Measurements from ENCODE around the gene FLVCR2. TPM values are rescaled to one million over a fixed set of nuclear protein-coding genes. Genes with fewer than 3 reads are reported as not detected.

The FLVCR2 gene
- polyA plus RNA-seq, 3 donors = 13.2 to 36.6 (median 16.3) TPM

- no peaks in the 10 kb centered on the region for H3K79me2 ChIP-seq (ENCODE audit: insufficient read depth, low read length)
- no peak overlapping the region for H3K4me3 Mint-ChIP-seq
- H3K27me3 ChIP-seq (ENCODE audit: control insufficient read depth in 2 of 2, insufficient read depth in 2 of 2, low read length in 2 of 2) = no peaks in the 10 kb centered on the region
- H3K4me2 ChIP-seq (replicated peaks; ENCODE audit: extremely low read depth, low read length, poor library complexity, severe bottlenecking) = no peak overlapping the region
- H2AFZ ChIP-seq (ENCODE audit: insufficient read depth, low read depth, low read length, poor library complexity, severe bottlenecking) = no peak overlapping the region
- peaks cover 22 to 52% of the 10 kb centered on the region in 2 donors for H3K36me3 ChIP-seq (replicated peaks in 1 of 2; ENCODE audit: control insufficient read depth in 1 of 2, insufficient read depth in 2 of 2, low read length in 2 of 2)
- H3K9me3 Mint-ChIP-seq = no peaks in the 10 kb centered on the region
- H3K4me3 ChIP-seq (replicated peaks in 1 of 3; ENCODE audit: low read depth in 2 of 3, low read length in 3 of 3) = no peak overlapping the region
- peaks cover 0 to 2% (median 0%) of the 10 kb centered on the region in 3 donors for H3K27me3 Mint-ChIP-seq (ENCODE audit: low read depth in 3 of 3)
- H3K4me1 Mint-ChIP-seq = peaks cover 2% of the 10 kb centered on the region
- no CpG with 5 or more reads among the region's 2 CpGs for WGBS (ENCODE audit: insufficient coverage)
- no peaks in the 10 kb centered on the region for H3K4me1 ChIP-seq (ENCODE audit: control insufficient read depth in 1 of 2, insufficient read depth in 2 of 2, low read length in 2 of 2)
- no peaks in the 10 kb centered on the region for H4K20me1 ChIP-seq (ENCODE audit: insufficient read depth, low read length)
- intact Hi-C loops (cut with micrococcal nuclease) = no loop called here
- H3K9me3 ChIP-seq (replicated peaks in 1 of 2; ENCODE audit: control insufficient read depth in 1 of 2, insufficient read depth in 1 of 2, low read length in 2 of 2) = no peaks in the 10 kb centered on the region
- peaks cover 48 to 56% of the 10 kb centered on the region in 2 donors for H3K36me3 Mint-ChIP-seq
- no peak overlapping the region for H3K9ac ChIP-seq (ENCODE audit: insufficient read depth, low read length, poor library complexity, severe bottlenecking)
- no peak overlapping the region for H3K27ac ChIP-seq (ENCODE audit: low read depth in 1 of 2, low read length in 2 of 2)
- H3K27ac Mint-ChIP-seq = no peak overlapping the region
- DNase-seq = no peak
- TF ChIP-seq, protein P1, sequence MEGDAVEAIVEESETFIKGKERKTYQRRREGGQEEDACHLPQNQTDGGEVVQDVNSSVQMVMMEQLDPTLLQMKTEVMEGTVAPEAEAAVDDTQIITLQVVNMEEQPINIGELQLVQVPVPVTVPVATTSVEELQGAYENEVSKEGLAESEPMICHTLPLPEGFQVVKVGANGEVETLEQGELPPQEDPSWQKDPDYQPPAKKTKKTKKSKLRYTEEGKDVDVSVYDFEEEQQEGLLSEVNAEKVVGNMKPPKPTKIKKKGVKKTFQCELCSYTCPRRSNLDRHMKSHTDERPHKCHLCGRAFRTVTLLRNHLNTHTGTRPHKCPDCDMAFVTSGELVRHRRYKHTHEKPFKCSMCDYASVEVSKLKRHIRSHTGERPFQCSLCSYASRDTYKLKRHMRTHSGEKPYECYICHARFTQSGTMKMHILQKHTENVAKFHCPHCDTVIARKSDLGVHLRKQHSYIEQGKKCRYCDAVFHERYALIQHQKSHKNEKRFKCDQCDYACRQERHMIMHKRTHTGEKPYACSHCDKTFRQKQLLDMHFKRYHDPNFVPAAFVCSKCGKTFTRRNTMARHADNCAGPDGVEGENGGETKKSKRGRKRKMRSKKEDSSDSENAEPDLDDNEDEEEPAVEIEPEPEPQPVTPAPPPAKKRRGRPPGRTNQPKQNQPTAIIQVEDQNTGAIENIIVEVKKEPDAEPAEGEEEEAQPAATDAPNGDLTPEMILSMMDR (IDR thresholded peaks at IDR 0.05) = no peak
These were observed 107.5 kb downstream of the FLVCR2 start for GRCh38 chr14:75685910-75686309.

- H3K27me3 Mint-ChIP-seq (ENCODE audit: low read depth in 3 of 3) = peaks cover 0 to 2% (median 0%) of the 10 kb centered on the region in 3 donors
- H3K27ac ChIP-seq (ENCODE audit: low read depth in 1 of 2, low read length in 2 of 2) = no peak overlapping the region
- DNase-seq = no peak
- no peak overlapping the region for H2AFZ ChIP-seq (ENCODE audit: insufficient read depth, low read depth, low read length, poor library complexity, severe bottlenecking)
- no peaks in the 10 kb centered on the region for H4K20me1 ChIP-seq (ENCODE audit: insufficient read depth, low read length)
- no peaks in the 10 kb centered on the region for H3K4me1 Mint-ChIP-seq
- no peaks in the 10 kb centered on the region for H3K4me1 ChIP-seq (ENCODE audit: control insufficient read depth in 1 of 2, insufficient read depth in 2 of 2, low read length in 2 of 2)
- no peak overlapping the region for H3K4me3 Mint-ChIP-seq
- H3K36me3 ChIP-seq (replicated peaks in 1 of 2; ENCODE audit: control insufficient read depth in 1 of 2, insufficient read depth in 2 of 2, low read length in 2 of 2) = peaks cover 25 to 55% of the 10 kb centered on the region in 2 donors
- intact Hi-C loops (cut with micrococcal nuclease) = no loop called here
- no peak overlapping the region for H3K9ac ChIP-seq (ENCODE audit: insufficient read depth, low read length, poor library complexity, severe bottlenecking)
- no peak overlapping the region for H3K4me3 ChIP-seq (replicated peaks in 1 of 3; ENCODE audit: low read depth in 2 of 3, low read length in 3 of 3)
- peaks cover 48 to 55% of the 10 kb centered on the region in 2 donors for H3K36me3 Mint-ChIP-seq
- no peaks in the 10 kb centered on the region for H3K27me3 ChIP-seq (ENCODE audit: control insufficient read depth in 2 of 2, insufficient read depth in 2 of 2, low read length in 2 of 2)
- no peak overlapping the region for H3K4me2 ChIP-seq (replicated peaks; ENCODE audit: extremely low read depth, low read length, poor library complexity, severe bottlenecking)
- TF ChIP-seq, protein P1 (IDR thresholded peaks at IDR 0.05) = no peak
- H3K79me2 ChIP-seq (ENCODE audit: insufficient read depth, low read length) = no peaks in the 10 kb centered on the region
- H3K9me3 Mint-ChIP-seq = peaks cover 0 to 9% (median 4%) of the 10 kb centered on the region in 7 donors
- H3K27ac Mint-ChIP-seq = peak overlapping the region in 2 of 7 donors; percentile 12 to 45
- peaks cover 0 to 2% of the 10 kb centered on the region in 2 donors for H3K9me3 ChIP-seq (replicated peaks in 1 of 2; ENCODE audit: control insufficient read depth in 1 of 2, insufficient read depth in 1 of 2, low read length in 2 of 2)
- 100% methylated on average over 1 of the region's 2 CpGs for WGBS (ENCODE audit: insufficient coverage)
These were observed 110.6 kb downstream of the FLVCR2 start for GRCh38 chr14:75689012-75689411.

Measured in CD14-positive monocyte (primary cell).